Gastroesophageal sphincter (tissue), 3 donors: ENCODE measurements around the gene POLR3A.

Experiments
- EP300 ChIP-seq: sonication (generic); formaldehyde crosslinking; IDR thresholded peaks from one replicate; pipeline ENCODE4 v1.6.1; 2017; ENCODE audit warnings: antibody characterized with exemption, mild to moderate bottlenecking
- POLR2A ChIP-seq, 2 donors: fragments of 450-650 bp; IDR thresholded peaks; one replicate each; pipeline ENCODE4 v1.6.1; 2017; ENCODE audit warnings: antibody characterized with exemption in 2 of 2, mild to moderate bottlenecking in 2 of 2, moderate library complexity in 1 of 2
- POLR2AphosphoS5 ChIP-seq: sonication (generic); formaldehyde crosslinking; IDR thresholded peaks from one replicate; pipeline ENCODE4 v1.6.1; 2017; ENCODE audit warnings: antibody characterized with exemption
- TF ChIP-seq, protein P1 (sequence below), 4 experiments: fragments of 200-600 bp in 2 of 4; fragments of 450-650 bp in 2 of 4; sonication (generic) in 1 of 4; IDR thresholded peaks; one replicate each; pipeline ENCODE4 v1.5.1; 2017 to 2019; ENCODE audit warnings: antibody characterized with exemption in 4 of 4, mild to moderate bottlenecking in 2 of 4, moderate library complexity in 2 of 4

GRCh38 chr10:78047314-78047891, 18.1 kb upstream of the POLR3A start:
- TF ChIP-seq, protein P1, sequence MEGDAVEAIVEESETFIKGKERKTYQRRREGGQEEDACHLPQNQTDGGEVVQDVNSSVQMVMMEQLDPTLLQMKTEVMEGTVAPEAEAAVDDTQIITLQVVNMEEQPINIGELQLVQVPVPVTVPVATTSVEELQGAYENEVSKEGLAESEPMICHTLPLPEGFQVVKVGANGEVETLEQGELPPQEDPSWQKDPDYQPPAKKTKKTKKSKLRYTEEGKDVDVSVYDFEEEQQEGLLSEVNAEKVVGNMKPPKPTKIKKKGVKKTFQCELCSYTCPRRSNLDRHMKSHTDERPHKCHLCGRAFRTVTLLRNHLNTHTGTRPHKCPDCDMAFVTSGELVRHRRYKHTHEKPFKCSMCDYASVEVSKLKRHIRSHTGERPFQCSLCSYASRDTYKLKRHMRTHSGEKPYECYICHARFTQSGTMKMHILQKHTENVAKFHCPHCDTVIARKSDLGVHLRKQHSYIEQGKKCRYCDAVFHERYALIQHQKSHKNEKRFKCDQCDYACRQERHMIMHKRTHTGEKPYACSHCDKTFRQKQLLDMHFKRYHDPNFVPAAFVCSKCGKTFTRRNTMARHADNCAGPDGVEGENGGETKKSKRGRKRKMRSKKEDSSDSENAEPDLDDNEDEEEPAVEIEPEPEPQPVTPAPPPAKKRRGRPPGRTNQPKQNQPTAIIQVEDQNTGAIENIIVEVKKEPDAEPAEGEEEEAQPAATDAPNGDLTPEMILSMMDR (IDR thresholded peaks at IDR 0.05): peak; percentile 83 to 92 (median 90)
- TF ChIP-seq POLR2AphosphoS5: peak; percentile 29
- TF ChIP-seq POLR2A (IDR thresholded peaks at IDR 0.05): no peak
- no peak for TF ChIP-seq EP300
